HEK293 (cell line): ENCODE data around the gene SLC36A1.

Experiments
- CTCF ChIA-PET: fragments of 350-600 bp; formaldehyde crosslinking; extraction: SDS; loops from one replicate; lab custom pipeline; 2021; ENCODE audit warnings: antibody characterized with exemption; lab: Yijun Ruan, JAX
- POLR2A ChIA-PET: fragments of 300-600 bp; formaldehyde crosslinking; extraction: SDS; loops from one replicate; lab custom pipeline; 2020; ENCODE audit warnings: antibody characterized with exemption, inconsistent platforms; lab: Yijun Ruan, JAX
- H3K27ac ChIP-seq: fragments of 200-500 bp; sonication (Bioruptor generic); 2 replicates; pipeline ENCODE4 v1.5.1; 2014; ENCODE audit warnings: low read depth, low read length, control low read depth, inconsistent platforms; ENCODE audit errors: extremely low read depth
- H3K36me3 ChIP-seq, 2 experiments: fragments of 200-500 bp in 1 of 2; sonication (Bioruptor generic) in 1 of 2; 1 replicate in 1 of 2; 2 replicates in 1 of 2; pipeline ENCODE4 v1.5.1; 2014 to 2017; ENCODE audit warnings: inconsistent platforms in 2 of 2, low read length in 2 of 2; ENCODE audit not compliant: control insufficient read depth in 2 of 2, insufficient read depth in 1 of 2
- H3K4me1 ChIP-seq: fragments of 200-500 bp; sonication (Bioruptor generic); 2 replicates; pipeline ENCODE4 v1.5.1; 2014; ENCODE audit warnings: mild to moderate bottlenecking, low read length, inconsistent platforms; ENCODE audit not compliant: control insufficient read depth, insufficient read depth
- H3K4me3 ChIP-seq: 2 replicates; pipeline ENCODE4 v1.5.1; 2011; ENCODE audit warnings: low read depth, mild to moderate bottlenecking, control low read depth, low read length, moderate library complexity
- H3K9me3 ChIP-seq: fragments of 200-500 bp; sonication (Bioruptor generic); 2 replicates; pipeline ENCODE4 v1.5.1; 2014; ENCODE audit warnings: low read depth, low read length, inconsistent platforms; ENCODE audit not compliant: control insufficient read depth, insufficient read depth
- AEBP2 ChIP-seq: fragments of 450-650 bp; formaldehyde crosslinking; IDR thresholded peaks from 2 replicates; pipeline ENCODE4 v1.5.1; 2016; ENCODE audit warnings: missing biosample characterization, missing genetic modification characterization, borderline replicate concordance
- BCL11B ChIP-seq: fragments of 450-650 bp; formaldehyde crosslinking; IDR thresholded peaks from 2 replicates; pipeline ENCODE4 v1.5.1; 2016; ENCODE audit warnings: low read depth, missing biosample characterization, missing genetic modification characterization
- BCL6B ChIP-seq: fragments of 450-650 bp; formaldehyde crosslinking; IDR thresholded peaks from 2 replicates; pipeline ENCODE4 v1.5.1; 2017; ENCODE audit warnings: missing biosample characterization, missing genetic modification characterization
- GLI2 ChIP-seq: fragments of 450-650 bp; formaldehyde crosslinking; IDR thresholded peaks from 2 replicates; pipeline ENCODE4; 2017; ENCODE audit warnings: missing biosample characterization, missing genetic modification characterization, low read depth, borderline replicate concordance
- IKZF3 ChIP-seq: fragments of 450-650 bp; IDR thresholded peaks from 2 replicates; pipeline ENCODE4 v1.5.0; 2018; ENCODE audit warnings: missing biosample characterization, mild to moderate bottlenecking, missing genetic modification characterization, moderate library complexity
- KLF8 ChIP-seq: fragments of 450-650 bp; formaldehyde crosslinking; IDR thresholded peaks from 2 replicates; pipeline ENCODE4 v1.5.1; 2016; ENCODE audit warnings: missing biosample characterization, missing genetic modification characterization
- SETDB1 ChIP-seq: IDR thresholded peaks from one replicate; pipeline ENCODE4 v1.6.1; 2017; ENCODE audit warnings: mild to moderate bottlenecking, low read length, moderate library complexity, mixed read lengths; ENCODE audit not compliant: insufficient read length
- WT1 ChIP-seq: fragments of 450-650 bp; formaldehyde crosslinking; IDR thresholded peaks from 2 replicates; pipeline ENCODE4 v1.5.1; 2016; ENCODE audit warnings: missing biosample characterization, missing genetic modification characterization
- YY1 ChIP-seq: fragments of 450-650 bp; formaldehyde crosslinking; IDR thresholded peaks from 2 replicates; pipeline ENCODE4 v1.5.1; 2018; ENCODE audit warnings: missing biosample characterization, missing genetic modification characterization
- ZNF146 ChIP-seq: fragments of 450-650 bp; formaldehyde crosslinking; IDR thresholded peaks from 2 replicates; pipeline ENCODE4 v1.5.1; 2016; ENCODE audit warnings: missing biosample characterization, missing genetic modification characterization
- ZNF214 ChIP-seq: fragments of 450-650 bp; formaldehyde crosslinking; IDR thresholded peaks from 2 replicates; pipeline ENCODE4 v1.5.1; 2017; ENCODE audit warnings: missing biosample characterization, mild to moderate bottlenecking, missing genetic modification characterization, borderline replicate concordance
- ZNF24 ChIP-seq: fragments of 450-650 bp; formaldehyde crosslinking; IDR thresholded peaks from 2 replicates; pipeline ENCODE4 v1.5.1; 2016; ENCODE audit warnings: missing biosample characterization, missing genetic modification characterization
- ZNF274 ChIP-seq, 2 experiments: fragments of 200-500 bp in 1 of 2; fragments of 450-650 bp in 1 of 2; sonication (Bioruptor generic) in 1 of 2; formaldehyde crosslinking in 1 of 2; IDR thresholded peaks; 2 replicates each; pipeline versions ENCODE4 v1.5.1 to v1.6.1; 2014 to 2016; ENCODE audit warnings: borderline replicate concordance in 1 of 2, inconsistent platforms in 1 of 2, low read length in 1 of 2, missing biosample characterization in 1 of 2, missing genetic modification characterization in 1 of 2
- ZNF280C ChIP-seq: fragments of 450-650 bp; formaldehyde crosslinking; IDR thresholded peaks from 2 replicates; pipeline ENCODE4 v1.5.1; 2016; ENCODE audit warnings: missing biosample characterization, missing genetic modification characterization
- ZNF404 ChIP-seq: fragments of 450-650 bp; formaldehyde crosslinking; IDR thresholded peaks from 2 replicates; pipeline ENCODE4 v1.5.1; 2017; ENCODE audit warnings: missing biosample characterization, missing genetic modification characterization
- ZNF521 ChIP-seq: fragments of 450-650 bp; formaldehyde crosslinking; IDR thresholded peaks from 2 replicates; pipeline ENCODE4 v1.5.1; 2017; ENCODE audit warnings: missing biosample characterization, mild to moderate bottlenecking, missing genetic modification characterization
- ZNF549 ChIP-seq: fragments of 450-650 bp; IDR thresholded peaks from 2 replicates; pipeline ENCODE4 v1.5.1; 2018; ENCODE audit warnings: missing biosample characterization, missing genetic modification characterization, mild to moderate bottlenecking, inconsistent platforms, moderate library complexity
- ZNF555 ChIP-seq: fragments of 450-650 bp; formaldehyde crosslinking; conservative IDR thresholded peaks from 2 replicates; pipeline ENCODE4 v1.5.1; 2017; ENCODE audit warnings: missing biosample characterization, mild to moderate bottlenecking, missing genetic modification characterization, inconsistent platforms
- ZNF558 ChIP-seq: fragments of 450-650 bp; formaldehyde crosslinking; IDR thresholded peaks from 2 replicates; pipeline ENCODE4 v1.5.1; 2016; ENCODE audit warnings: missing biosample characterization, missing genetic modification characterization
- ZNF626 ChIP-seq: fragments of 450-650 bp; sonication (Bioruptor Pico); formaldehyde crosslinking; IDR thresholded peaks from 2 replicates; pipeline ENCODE4 v1.5.1; 2018; ENCODE audit warnings: missing biosample characterization, missing genetic modification characterization, inconsistent platforms
- ZNF660 ChIP-seq: fragments of 450-650 bp; IDR thresholded peaks from 2 replicates; pipeline ENCODE4 v1.5.1; 2018; ENCODE audit warnings: missing biosample characterization, mild to moderate bottlenecking, missing genetic modification characterization
- ZSCAN18 ChIP-seq: fragments of 450-650 bp; formaldehyde crosslinking; IDR thresholded peaks from 2 replicates; pipeline ENCODE4 v1.5.1; 2016; ENCODE audit warnings: missing biosample characterization, missing genetic modification characterization

SLC36A1 gene

GRCh38 chr5:151413800-151414199, 33.6 kb upstream of the SLC36A1 start (continued):
- TF ChIP-seq ZNF558 (tag by site-specific recombination) (no peak), ZNF404 (tag by site-specific recombination) (no peak), AEBP2 (no peak), ZNF660 (tag by site-specific recombination) (no peak), ZNF24 (tag by site-specific recombination) (no peak)
- TF ChIP-seq, all 188 proteins: peak for 0

GRCh38 chr5:151414536-151414935, 32.9 kb upstream of the SLC36A1 start:
- ChIA-PET POLR2A (no interaction called here), CTCF (interaction anchor here (0.6 kb wide), 1 partner anchor 29 kb away, joined by 3 read pairs; no protein-coding TSS in a partner anchor)
- Histone ChIP-seq H3K27ac (no peak overlapping the region), H3K36me3 (no peaks in the 10 kb centered on the region), H3K9me3 (no peaks in the 10 kb centered on the region)
- TF ChIP-seq ZNF555 (tag by site-specific recombination): no peak
- no peak for TF ChIP-seq ZNF626 (tag by site-specific recombination)
- TF ChIP-seq GLI2 (tag by site-specific recombination): no peak
- no peak for TF ChIP-seq ZNF521
- no peak for TF ChIP-seq BCL11B (tag by site-specific recombination)
- TF ChIP-seq IKZF3 (tag by site-specific recombination): no peak
- no peak for TF ChIP-seq ZSCAN18
- TF ChIP-seq SETDB1: no peak
- TF ChIP-seq ZNF280C (tag by site-specific recombination): no peak
- no peak for TF ChIP-seq ZNF549 (tag by site-specific recombination)
- no peak for TF ChIP-seq BCL6B (tag by site-specific recombination)
- TF ChIP-seq KLF8 (tag by site-specific recombination): no peak
- TF ChIP-seq WT1 (tag by site-specific recombination): no peak
- no peak for TF ChIP-seq ZNF214
- no peak for TF ChIP-seq ZNF274 (IDR thresholded peaks at IDR 0.05; ENCODE audit: low read length)
- TF ChIP-seq ZNF274 (tag by site-specific recombination; IDR thresholded peaks at IDR 0.05; ENCODE audit: borderline replicate concordance): no peak
- TF ChIP-seq ZNF146 (tag by site-specific recombination): no peak
- no peak for TF ChIP-seq YY1 (tag by site-specific recombination)
- TF ChIP-seq, all 188 proteins: peak for 0
- Histone ChIP-seq H3K4me3 (no peak overlapping the region), H3K4me1 (no peaks in the 10 kb centered on the region)
